B cell (primary cell): ENCODE results near the gene ZC3H12C.

ENCODE experiments used
- CTCF ChIP-seq: fragments of 200-600 bp; IDR thresholded peaks from one replicate; pipeline ENCODE4 v1.8.0; 2022; ENCODE audit warnings: antibody characterized with exemption, mild to moderate bottlenecking
- EZH2 ChIP-seq: IDR thresholded peaks from 2 replicates; pipeline ENCODE4 v1.6.1; 2012; ENCODE audit warnings: borderline replicate concordance, low read depth, mild to moderate bottlenecking, moderate library complexity, low read length; ENCODE audit not compliant: insufficient read depth, poor library complexity, severe bottlenecking

- no peak for TF ChIP-seq CTCF
- no peak for TF ChIP-seq EZH2
These were observed 3.4 kb upstream of the ZC3H12C start for GRCh38 chr11:110089617-110090282.
